CD4-positive, alpha-beta T cell treated with Interleukin-4 for 4 hours (primary cell): ENCODE measurements around the gene TCF7L2.

Experiments used
- DNase-seq: peaks from one replicate; pipeline ENCODE4 v3.0.0-alpha.2; 2020

The TCF7L2 gene

GRCh38 chr10:113128450-113129070 lies 178.5 kb downstream of the TCF7L2 start:
- no peak for DNase-seq

GRCh38 chr10:113129117-113129516 lies 179.1 kb downstream of the TCF7L2 start:
- no peak for DNase-seq

- no peak for DNase-seq
These were observed 180.1 kb downstream of the TCF7L2 start for GRCh38 chr10:113130014-113130641.

- DNase-seq = no peak
These were observed 181.7 kb downstream of the TCF7L2 start for GRCh38 chr10:113131613-113132261.

- no peak for DNase-seq
These were observed 182.6 kb downstream of the TCF7L2 start for GRCh38 chr10:113132591-113133121.

- no peak for DNase-seq
These were observed 183.6 kb downstream of the TCF7L2 start for GRCh38 chr10:113133497-113134115.

DNA sequence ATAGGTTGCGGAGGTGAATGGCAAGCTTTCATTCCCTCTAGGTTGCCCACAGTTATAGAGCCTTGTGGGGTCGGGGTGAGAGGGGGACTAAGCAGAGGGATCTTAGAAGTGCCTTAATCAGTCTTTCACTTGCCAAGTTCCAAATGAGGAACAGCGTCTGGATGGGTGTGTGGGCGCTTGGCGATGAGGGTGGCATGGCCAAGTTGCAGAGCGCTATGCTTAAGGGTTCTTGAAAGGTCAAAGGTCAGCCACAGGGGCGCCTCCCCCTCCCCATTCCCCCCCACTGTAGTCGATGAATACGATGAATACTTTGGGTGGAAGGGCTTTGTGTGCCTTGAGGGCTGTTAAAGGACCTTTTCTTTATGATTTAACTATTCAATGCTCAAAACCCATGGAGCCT lies 185.0 kb downstream of the TCF7L2 start:
- DNase-seq = no peak

DNA sequence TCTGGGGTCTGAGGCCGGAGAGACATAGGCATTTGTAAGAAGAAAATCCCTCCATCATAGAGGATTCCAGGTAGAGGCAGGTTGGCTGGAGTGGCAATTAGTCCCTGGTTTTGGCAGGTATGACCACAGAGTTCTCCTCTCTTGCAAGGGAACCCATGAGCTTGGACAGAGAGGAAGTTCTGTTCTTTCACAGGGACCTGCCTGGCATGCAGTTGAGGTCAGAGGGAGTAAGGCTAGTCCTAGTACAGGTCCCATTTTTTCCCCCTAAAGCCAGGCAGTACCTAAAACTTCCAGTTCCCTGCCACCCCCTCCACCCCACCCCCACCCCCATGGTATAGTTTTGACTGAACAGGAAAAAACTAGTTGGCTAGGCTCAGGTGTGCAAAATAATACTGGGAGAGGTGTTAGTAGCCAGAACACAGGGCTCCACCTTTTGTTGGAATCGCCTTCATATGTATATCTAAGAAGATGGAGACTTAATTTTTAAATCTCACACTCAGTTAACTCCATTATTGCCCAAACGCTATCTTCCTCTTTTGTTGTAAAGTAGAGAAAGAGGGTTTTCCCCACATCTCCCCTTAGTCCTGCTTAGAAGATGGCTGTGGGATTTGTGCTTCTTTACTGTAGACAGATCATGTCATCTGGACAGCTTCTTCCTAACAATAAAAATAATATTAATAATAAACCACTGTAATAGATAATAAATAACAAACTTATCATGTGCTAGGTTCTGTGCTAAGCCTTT lies 188.1 kb downstream of the TCF7L2 start:
- no peak for DNase-seq

DNA sequence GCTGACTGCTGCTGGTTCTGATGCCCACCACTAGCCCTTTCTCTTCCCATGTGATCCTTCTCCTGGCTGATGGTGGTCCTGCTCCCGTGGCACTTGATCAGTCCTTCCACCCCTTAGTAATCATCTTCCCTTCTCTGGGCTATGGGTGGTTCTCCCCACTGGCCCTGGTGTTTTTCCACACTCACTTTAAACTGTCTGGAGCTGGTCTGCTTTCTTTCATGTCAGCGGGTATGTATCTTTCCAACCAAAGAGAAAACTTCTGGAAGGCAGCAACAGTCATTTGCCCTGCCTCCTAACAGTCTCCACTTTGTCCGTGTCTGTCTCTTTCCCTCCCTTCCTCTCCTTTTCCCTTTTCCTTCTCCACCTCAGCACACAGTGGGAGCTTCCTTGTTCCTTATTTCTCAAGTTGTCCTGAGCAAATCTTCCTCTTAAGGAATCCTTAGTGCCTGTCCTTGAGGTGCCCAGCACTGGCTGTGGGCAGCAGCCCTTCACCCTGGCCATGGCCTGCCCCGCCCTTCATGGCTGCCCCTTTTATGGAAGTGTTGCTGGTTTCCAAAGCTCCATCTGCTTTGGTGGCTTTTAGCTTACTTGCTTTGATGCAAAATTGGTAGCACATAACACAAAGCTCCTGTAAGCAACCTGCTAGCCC lies 189.0 kb downstream of the TCF7L2 start:
- DNase-seq = no peak

DNA sequence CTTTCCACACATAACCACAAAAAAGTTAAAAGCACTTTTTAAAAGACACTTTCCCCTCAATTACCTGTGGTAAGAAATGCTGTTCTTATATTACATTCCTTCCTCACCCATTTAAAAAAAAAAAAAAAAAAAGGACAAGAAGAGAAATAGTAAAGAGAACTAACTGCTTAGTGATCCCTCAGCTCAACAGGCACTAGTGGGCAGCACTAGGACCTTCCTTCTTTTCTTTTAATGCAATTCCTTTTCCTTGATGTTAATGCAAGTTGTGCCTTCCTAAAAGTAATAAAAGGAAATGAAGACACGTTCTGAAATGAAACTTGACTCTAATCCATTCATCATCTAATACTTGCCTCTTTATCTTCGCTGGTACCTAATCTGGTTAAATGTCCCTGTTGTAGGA lies 189.7 kb downstream of the TCF7L2 start:
- no peak for DNase-seq

DNA sequence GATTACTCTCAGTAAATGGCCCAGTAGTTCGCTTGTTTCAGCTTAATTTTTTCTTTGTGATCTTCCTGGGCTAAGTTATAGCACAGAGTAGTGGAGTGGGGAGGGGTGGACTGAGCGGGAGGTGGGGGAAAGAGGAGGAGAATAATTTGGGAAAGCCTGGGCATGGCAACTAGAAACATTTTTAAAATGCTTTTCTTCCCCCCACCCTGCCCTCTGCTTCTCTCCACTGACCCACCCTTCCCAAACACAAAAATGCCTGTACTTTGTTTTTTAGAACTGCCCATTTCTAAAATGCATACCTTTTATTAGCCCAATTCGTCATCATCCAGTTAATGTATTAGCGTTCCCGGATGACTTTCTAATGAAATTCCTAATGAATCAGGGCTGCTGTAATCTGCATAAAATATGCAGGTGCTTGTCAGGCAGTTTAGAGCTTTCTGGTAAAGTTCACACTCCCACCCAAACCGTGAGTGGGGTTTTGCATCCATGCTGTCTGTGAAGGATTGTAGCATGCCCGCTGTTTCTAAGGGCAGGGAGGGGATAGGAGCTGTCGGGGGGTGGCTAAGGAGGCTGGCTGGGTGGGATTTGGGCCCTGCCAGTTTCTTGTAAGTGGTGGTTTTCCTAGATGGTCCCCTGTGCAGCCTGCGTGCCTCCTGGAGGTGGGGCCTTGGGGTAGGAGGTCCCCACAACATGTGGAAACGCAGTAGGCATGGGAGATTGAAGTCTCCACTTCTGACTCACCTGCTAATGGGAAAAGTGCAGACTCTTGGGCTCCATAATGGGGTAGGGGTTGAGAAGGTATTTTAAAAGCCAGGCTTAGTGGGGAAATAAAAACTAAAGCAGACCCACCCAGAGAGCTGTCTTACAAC lies 190.3 kb downstream of the TCF7L2 start:
- no peak for DNase-seq

DNA sequence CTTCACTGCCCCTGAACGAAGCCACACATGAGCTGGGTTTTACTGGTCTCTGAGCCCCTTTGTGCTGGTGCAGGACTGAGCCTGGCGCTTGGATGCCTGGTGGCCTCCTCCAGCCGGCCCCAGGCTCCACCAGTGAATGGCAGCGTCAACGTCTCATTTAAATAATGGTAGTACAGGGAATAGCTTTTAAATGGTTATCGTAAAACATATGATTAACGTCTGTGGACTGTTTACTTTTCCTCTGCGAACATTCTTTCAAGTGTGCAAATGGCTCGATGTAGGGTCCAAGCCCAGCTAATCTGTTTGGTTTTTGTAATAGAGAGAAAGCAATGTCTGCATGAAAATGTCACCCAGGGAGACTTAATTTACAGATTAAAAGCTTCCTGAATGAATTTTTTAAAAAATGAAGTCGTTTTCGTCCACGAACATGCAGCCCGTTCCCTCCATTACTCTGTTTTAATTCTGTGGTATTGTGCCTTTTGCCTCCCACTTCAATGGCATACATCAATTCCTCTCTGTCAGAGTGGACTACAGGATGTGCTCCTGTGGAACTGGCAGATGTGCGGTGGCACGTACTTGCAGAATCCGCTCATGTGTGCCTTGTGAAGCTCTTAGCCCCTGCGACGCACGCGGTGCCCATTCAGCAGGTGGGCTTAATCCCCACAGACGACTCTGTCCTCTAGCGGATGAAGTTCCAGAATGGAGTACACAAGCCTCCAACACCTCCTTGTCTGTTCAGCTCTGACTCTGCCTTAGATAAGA lies 192.7 kb downstream of the TCF7L2 start:
- no peak for DNase-seq

DNA sequence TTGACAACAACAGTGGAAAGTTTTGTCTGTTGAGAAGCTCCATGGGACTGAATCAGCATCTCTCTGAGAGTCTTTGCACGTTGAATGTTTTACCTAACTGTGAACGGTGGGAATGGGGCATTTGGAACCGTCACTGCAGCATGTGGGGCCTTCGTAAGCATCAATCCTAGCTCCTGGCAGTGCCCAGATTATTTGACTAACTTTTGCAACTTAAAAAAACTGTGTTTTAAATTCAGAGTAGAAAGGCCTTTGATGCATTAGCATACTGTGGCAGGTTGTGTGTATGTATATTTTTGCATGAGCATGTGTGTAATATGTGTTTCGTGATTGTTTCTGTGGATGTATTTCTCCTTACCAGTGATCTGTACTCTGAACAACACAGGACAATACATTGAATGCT lies 194.5 kb downstream of the TCF7L2 start:
- DNase-seq = no peak

GRCh38 chr10:113148071-113148825 lies 198.2 kb downstream of the TCF7L2 start:
- no peak for DNase-seq

GRCh38 chr10:113148901-113149300 lies 198.9 kb downstream of the TCF7L2 start:
- DNase-seq = no peak

- no peak for DNase-seq
These were observed 199.6 kb downstream of the TCF7L2 start for GRCh38 chr10:113149626-113150025.

DNA sequence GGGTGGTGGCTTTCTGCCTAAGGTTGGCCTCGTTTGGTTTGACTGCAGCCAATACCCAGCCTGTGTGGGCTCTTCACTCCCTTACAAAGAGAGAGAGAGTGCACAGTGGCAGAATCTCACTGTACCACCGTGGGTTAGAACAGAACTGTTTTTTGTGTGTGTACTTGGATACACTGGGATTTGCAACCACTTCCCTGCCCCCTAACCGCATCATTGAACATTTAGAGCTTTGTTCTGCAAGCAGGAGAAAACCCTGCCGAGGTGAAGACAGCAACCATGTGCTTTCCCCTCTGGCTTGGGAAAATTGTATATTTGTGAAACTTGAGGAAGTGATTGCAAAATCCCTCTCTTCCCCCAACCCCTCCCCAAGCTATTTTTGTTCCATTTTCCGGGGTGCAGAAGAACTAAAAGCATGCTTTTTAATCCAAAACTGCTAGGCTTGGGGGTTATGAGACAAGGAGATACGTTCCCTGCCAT lies 201.2 kb downstream of the TCF7L2 start:
- DNase-seq = no peak

DNA sequence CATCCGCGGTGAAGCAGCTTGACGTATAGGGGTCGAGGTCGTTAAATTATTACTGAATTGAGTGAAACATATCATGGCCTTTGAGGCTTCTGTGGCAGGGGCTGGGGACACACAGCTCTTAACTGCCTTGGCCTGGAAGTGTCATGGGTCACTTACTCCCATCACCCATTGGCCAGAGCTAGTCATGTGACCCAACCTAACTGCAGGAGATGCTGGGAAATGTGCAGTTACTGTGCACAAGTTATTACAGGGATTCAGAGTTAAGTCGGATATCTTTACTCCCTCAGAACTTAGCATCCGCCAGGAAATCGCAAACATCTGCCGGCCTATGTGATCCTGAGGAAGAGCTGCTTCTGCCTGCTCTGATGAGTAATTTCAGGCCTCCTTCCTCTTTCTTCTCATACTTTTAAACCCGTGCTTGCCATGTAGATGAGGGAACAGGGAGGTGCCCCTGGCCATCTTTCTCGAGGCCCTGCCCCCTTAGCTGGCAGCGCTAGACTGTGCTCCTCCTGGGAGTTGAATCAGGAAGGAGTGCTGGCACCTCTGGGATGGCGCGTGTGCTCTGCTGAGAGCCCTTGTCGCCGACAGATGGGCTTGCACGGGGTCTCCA lies 203.6 kb downstream of the TCF7L2 start:
- no peak for DNase-seq

DNA sequence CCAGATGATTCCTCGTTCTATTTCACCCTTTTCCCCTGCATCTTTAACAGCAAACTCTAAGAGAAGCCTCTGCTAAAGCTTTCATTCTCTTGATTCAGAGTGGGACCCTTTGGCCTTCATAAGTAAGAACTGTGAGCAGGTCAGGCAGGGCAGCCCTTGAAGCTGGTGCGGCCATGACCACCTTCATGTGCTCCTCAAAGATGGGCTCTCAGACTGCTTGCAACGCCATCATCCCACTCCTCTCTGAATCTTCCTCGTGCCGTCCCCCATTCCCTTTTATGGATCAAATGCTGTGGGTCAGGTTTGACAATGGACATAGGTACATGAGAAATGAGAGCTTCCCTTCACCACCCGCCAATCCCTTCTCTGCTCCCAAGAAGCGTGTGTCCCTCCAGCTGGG lies 207.4 kb downstream of the TCF7L2 start:
- no peak for DNase-seq
